ENCODE data around the gene ALLC. TPM values are rescaled to one million over a fixed set of nuclear protein-coding genes. Genes with fewer than 3 reads are reported as not detected.
A peak's percentile ranks its signal among the peaks of the same experiment; 100 is the strongest.
"Not testable (repeated sequence)": the region's sequence is repeated elsewhere in the genome, so short reads cannot be mapped to it uniquely, and the experiment has no call there.

ALLC gene
- total and polyA plus RNA-seq, 7 donors = not detected

- no peak overlapping the region for H3K27ac ChIP-seq
- TF ChIP-seq CTCF (IDR thresholded peaks at IDR 0.05) = no peak
- DNase-seq (no peak), ATAC-seq (no peak)
- WGBS, 3 donors = 93 to 96% (median 94%) methylated on average over 21 of the region's 21 CpGs
- no peaks in the 10 kb centered on the region for H3K9me3 ChIP-seq
- no peak overlapping the region for H3K4me3 ChIP-seq
- intact Hi-C loops (cut with DNase I) = no loop called here
- no peaks in the 10 kb centered on the region for H3K36me3 ChIP-seq (ENCODE audit: insufficient read depth in 1 of 2, low read depth in 1 of 2)
- H3K4me1 ChIP-seq = no peaks in the 10 kb centered on the region
- H3K27me3 ChIP-seq (ENCODE audit: insufficient read depth in 3 of 3, low read length in 2 of 3) = peaks cover 0 to 7% (median 0%) of the 10 kb centered on the region in 3 donors
Observed at GRCh38 chr2:3617198-3617890, 40.7 kb upstream of the ALLC start.

DNA sequence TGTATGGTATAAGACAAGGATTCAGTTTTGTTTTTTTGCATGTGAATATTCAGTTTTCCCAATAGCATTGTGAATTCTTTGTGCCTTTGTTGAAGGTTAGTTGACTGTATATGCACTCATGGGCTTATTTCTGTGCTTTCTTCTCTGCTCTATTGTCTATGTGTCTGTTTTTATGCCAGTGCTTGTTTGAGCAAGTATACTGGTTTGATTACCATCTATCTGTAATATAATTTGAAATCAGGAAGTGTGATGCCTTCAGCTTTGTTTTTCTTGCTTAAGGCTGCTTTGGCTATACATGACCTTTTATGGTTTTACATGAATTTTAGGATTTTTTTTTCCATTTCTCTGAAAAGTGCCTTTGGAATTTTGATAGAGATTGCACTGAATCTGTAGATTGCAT lies 39.6 kb upstream of the ALLC start:
- ATAC-seq = no peak
- DNase-seq = no peak
- Histone ChIP-seq H3K9me3 (no peaks in the 10 kb centered on the region), H3K27me3 (ENCODE audit: insufficient read depth in 3 of 3, low read length in 2 of 3) (peaks cover 0 to 3% (median 0%) of the 10 kb centered on the region in 3 donors), H3K36me3 (ENCODE audit: insufficient read depth in 1 of 2, low read depth in 1 of 2) (no peaks in the 10 kb centered on the region), H3K4me1 (no peaks in the 10 kb centered on the region), H3K27ac (no peak overlapping the region), H3K4me3 (no peak overlapping the region)
- intact Hi-C loops (cut with DNase I) = no loop called here
- no peak for TF ChIP-seq CTCF (IDR thresholded peaks at IDR 0.05)

DNA sequence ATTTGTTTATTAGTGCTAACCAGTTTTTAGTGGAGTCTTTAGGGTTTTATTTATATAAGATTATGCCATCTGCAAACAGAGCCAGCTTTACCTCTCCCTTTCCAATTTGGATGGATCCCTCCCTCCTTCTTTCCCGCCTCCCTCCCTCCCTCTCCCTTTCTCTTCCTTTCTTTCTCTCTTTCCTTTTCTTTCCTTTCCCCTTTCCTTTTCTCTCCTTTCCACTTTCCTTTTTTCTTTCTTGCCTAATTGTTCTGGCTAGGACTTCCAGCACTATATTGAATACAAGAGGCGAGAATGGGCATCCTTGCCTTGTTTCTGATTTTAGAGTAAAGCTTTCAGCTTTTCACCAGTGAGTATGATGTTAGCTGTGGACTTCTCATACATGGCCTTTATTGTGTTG lies 39.0 kb upstream of the ALLC start:
- intact Hi-C loops (cut with DNase I) = no loop called here
- WGBS, 3 donors = 85 to 96% (median 90%) methylated on average over 2 of the region's 2 CpGs
- no peak for ATAC-seq

GRCh38 chr2:3619661-3620060 lies 38.3 kb upstream of the ALLC start:
- H3K4me3 ChIP-seq; H3K4me1 ChIP-seq; H3K27me3 ChIP-seq (ENCODE audit: insufficient read depth in 3 of 3, low read length in 2 of 3); intact Hi-C loops (cut with DNase I); H3K36me3 ChIP-seq (ENCODE audit: insufficient read depth in 1 of 2, low read depth in 1 of 2); ATAC-seq; H3K9me3 ChIP-seq; H3K27ac ChIP-seq: not testable (repeated sequence)
- DNase-seq = peak in 1 of 2 donors; percentile 8
- 81 to 87% (median 86%) methylated on average over 9 of the region's 9 CpGs for WGBS, 3 donors

More for the DNA sequence above, 39.0 kb upstream of the ALLC start:
- no peak overlapping the region for H3K4me3 ChIP-seq
- no peak overlapping the region for H3K27ac ChIP-seq
- no peak for TF ChIP-seq CTCF (IDR thresholded peaks at IDR 0.05)
- DNase-seq = no peak
- no peaks in the 10 kb centered on the region for H3K27me3 ChIP-seq (ENCODE audit: insufficient read depth in 3 of 3, low read length in 2 of 3)
- no peaks in the 10 kb centered on the region for H3K4me1 ChIP-seq
- no peaks in the 10 kb centered on the region for H3K36me3 ChIP-seq (ENCODE audit: insufficient read depth in 1 of 2, low read depth in 1 of 2)
- no peaks in the 10 kb centered on the region for H3K9me3 ChIP-seq

DNA sequence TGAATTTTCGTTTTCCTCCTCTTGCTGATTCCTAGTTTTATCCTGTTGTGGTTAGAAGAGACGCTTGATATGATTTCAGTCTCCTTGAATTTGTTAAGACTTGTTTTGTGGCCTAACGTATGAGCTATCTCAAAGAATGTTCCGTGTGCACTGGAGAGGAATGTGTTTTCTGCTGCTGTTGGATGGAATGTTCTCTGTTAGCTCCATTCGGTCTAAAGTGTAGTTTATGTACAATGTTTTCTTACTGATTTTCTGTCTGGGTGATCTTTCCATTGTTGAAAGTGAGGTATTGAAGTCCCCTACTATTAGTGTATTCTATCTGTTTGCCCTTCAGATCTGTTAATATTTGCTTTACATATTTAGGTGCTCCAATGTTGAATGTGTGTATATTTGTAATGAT lies 37.2 kb upstream of the ALLC start:
- 85 to 89% (median 87%) methylated on average over 5 of the region's 5 CpGs for WGBS, 3 donors

More for the DNA sequence above, 37.2 kb upstream of the ALLC start:
- intact Hi-C loops (cut with DNase I) = no loop called here
- H3K4me1 ChIP-seq = no peaks in the 10 kb centered on the region
- TF ChIP-seq CTCF (IDR thresholded peaks at IDR 0.05) = no peak
- H3K9me3 ChIP-seq = no peaks in the 10 kb centered on the region
- no peaks in the 10 kb centered on the region for H3K27me3 ChIP-seq (ENCODE audit: insufficient read depth in 3 of 3, low read length in 2 of 3)
- H3K36me3 ChIP-seq (ENCODE audit: insufficient read depth in 1 of 2, low read depth in 1 of 2) = no peaks in the 10 kb centered on the region
- DNase-seq = no peak
- no peak overlapping the region for H3K4me3 ChIP-seq
- no peak overlapping the region for H3K27ac ChIP-seq
- no peak for ATAC-seq

All from psoas muscle (tissue), 8 donors.